ENCODE results near the gene SPOCD1.

The SPOCD1 gene

GRCh38 chr1:31815752-31816500 is at the start of gene SPOCD1:
SPOCD1 (minus strand) TSS chr1:31816022; CDS start chr1:31815333, 689 bp downstream.
- DNase-seq = peak; percentile 89

- no peak for DNase-seq
These were observed 46.2 kb upstream of the SPOCD1 start for GRCh38 chr1:31862071-31862470.

- no peak for DNase-seq
These were observed 45.5 kb upstream of the SPOCD1 start for GRCh38 chr1:31861346-31861745.

GRCh38 chr1:31860581-31860980 is 44.8 kb upstream of the SPOCD1 start:
- DNase-seq = no peak

GRCh38 chr1:31859719-31860118 is 43.9 kb upstream of the SPOCD1 start:
- no peak for DNase-seq

- DNase-seq = no peak
These were observed 43.2 kb upstream of the SPOCD1 start for GRCh38 chr1:31859044-31859443.

GRCh38 chr1:31857863-31858262 is 42.0 kb upstream of the SPOCD1 start:
- no peak for DNase-seq

- no peak for DNase-seq
These were observed 40.3 kb upstream of the SPOCD1 start for GRCh38 chr1:31856140-31856539.

GRCh38 chr1:31855038-31855845 is 39.4 kb upstream of the SPOCD1 start:
- DNase-seq = no peak

- DNase-seq = no peak
These were observed 33.8 kb upstream of the SPOCD1 start for GRCh38 chr1:31849653-31850052.

- DNase-seq = peak; percentile 24
These were observed 32.6 kb upstream of the SPOCD1 start for GRCh38 chr1:31848381-31848897.

- DNase-seq = no peak
These were observed 30.7 kb upstream of the SPOCD1 start for GRCh38 chr1:31846484-31846883.

- DNase-seq = no peak
These were observed 27.7 kb upstream of the SPOCD1 start for GRCh38 chr1:31843506-31843905.

GRCh38 chr1:31839662-31840343 is 24.0 kb upstream of the SPOCD1 start:
- no peak for DNase-seq

- DNase-seq = no peak
These were observed 21.8 kb upstream of the SPOCD1 start for GRCh38 chr1:31837451-31838158.

GRCh38 chr1:31836638-31837037 is 20.8 kb upstream of the SPOCD1 start:
- no peak for DNase-seq

GRCh38 chr1:31835415-31835814 is 19.6 kb upstream of the SPOCD1 start:
- no peak for DNase-seq

- no peak for DNase-seq
These were observed 18.7 kb upstream of the SPOCD1 start for GRCh38 chr1:31834501-31834900.

GRCh38 chr1:31831397-31832378 is 15.9 kb upstream of the SPOCD1 start:
- no peak for DNase-seq

GRCh38 chr1:31830511-31830910 is 14.7 kb upstream of the SPOCD1 start:
- DNase-seq = no peak

- DNase-seq = no peak
These were observed 14.2 kb upstream of the SPOCD1 start for GRCh38 chr1:31830065-31830464.

Measured in stimulated activated CD4-positive, alpha-beta T cell treated with anti-CD3 and anti-CD28 coated beads, Interleukin-1b, Interleukin-23, amount 100 ng/mL, for 48 hours (primary cell).